H1 (cell line): ENCODE data around the gene FGB. TPM values are rescaled to one million over a fixed set of nuclear protein-coding genes. Genes with fewer than 3 reads are reported as not detected.

Source experiments
- RNF2 ChIP-seq: fragments of 200-900, 300-1000 bp; sonication (generic); IDR thresholded peaks from 2 replicates; pipeline ENCODE4 v1.7.1; 2016; ENCODE audit warnings: borderline replicate concordance, low read depth, mild to moderate bottlenecking, antibody characterized with exemption, low read length; ENCODE audit not compliant: poor library complexity, severe bottlenecking; ENCODE audit errors: missing control alignments
- polyA plus RNA-seq, 7 experiments: library from polyadenylated mRNA; depleted of rRNA in 3 of 7; stranded (reverse) in 5 of 7; unstranded in 2 of 7; fragments of >200 nt in 5 of 7; fragments of 200-250 nt in 2 of 7; gene quantifications; 1 replicate in 5 of 7; 2 replicates in 1 of 7; 4 replicates in 1 of 7; pipeline versions ENCODE4 v1.2.1 to v1.2.3, GENCODE V29; 2011 to 2013; ENCODE audit warnings: missing spikeins in 2 of 7, mixed read lengths in 2 of 7
- total RNA-seq: library from RNA; stranded (reverse); fragmentation: NEBNext Ultra II Directional; extraction: Animal tissue kit (Norgen Biotek cat#: 25700); gene quantifications from 2 replicates; pipeline ENCODE4 v1.2.1, GENCODE V29; 2021

Gene FGB
- total and polyA plus RNA-seq, 2 of the 8 experiments (the other 6 are each of a cell fraction or from before 2014, with no cell fraction given), result not detected

GRCh38 chr4:154582723-154583122, 19.9 kb downstream of the FGB start (continued):
- TF ChIP-seq RNF2, result no peak
- TF ChIP-seq, all 59 proteins: peak for 0
